NCI-H748 (cell line): ENCODE results near the gene SDK2.

Experiments used
- DNase-seq: peaks from one replicate; lab custom pipeline; 2025; ENCODE audit not compliant: unreplicated experiment; lab: John Stamatoyannopoulos, UW

The SDK2 gene

DNA sequence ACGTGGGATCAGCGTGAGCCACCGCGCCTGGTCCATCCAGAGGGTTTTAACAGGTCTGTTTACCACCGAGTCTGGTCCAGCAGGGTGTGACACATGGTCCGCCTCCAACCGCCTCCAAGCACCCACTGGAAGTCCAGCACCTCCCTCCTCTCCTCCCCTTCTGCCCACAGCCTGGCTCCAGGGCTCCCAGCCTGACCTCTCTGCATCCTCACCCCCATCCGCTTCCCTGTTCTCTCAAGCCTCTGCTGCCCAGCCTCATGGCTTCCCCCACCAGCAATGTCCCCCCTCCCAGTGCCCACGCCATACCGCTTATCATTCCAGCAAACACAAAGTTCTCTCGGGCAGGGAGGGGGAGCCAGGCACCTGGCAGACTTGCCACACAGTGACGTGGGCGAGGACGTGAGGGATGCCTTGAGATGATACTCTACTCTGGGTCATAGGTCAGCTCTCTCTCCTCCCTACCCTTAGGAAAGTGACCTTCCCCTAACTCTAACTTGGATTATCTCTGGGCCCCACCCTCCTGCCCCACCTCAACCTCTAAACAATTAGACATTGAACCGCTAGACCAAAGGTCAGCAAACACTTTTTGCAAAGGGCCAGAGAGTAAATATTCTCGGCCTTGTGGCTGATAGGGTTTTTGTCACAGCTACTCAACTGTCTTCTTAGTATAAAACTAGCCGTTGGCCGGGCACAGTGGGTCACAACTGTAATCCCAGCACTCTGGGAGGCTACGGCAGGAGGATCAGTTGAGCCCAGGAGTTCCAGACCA lies 355.5 kb downstream of the SDK2 start:
- no peak for DNase-seq

DNA sequence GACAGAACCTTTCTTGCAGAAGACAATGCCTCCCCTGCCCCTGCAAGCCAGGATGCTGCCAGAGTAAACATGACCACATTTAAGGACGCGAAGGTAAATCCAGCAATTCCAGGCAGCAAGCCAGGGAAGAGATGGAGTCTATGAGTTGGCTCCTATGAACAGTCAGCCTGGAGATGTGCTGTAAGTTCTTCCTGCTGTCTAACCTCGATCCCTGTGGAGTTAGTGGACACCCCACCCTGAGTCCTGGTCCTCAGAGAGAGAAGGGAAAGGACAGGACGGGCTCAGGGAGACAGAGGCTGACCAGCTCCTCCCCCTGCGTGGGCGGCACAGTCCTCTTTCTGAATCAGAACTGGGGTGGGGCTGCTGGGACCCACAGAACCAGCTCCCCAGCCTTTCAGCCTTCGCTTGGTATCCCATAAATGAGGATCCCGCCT lies 357.4 kb downstream of the SDK2 start:
- DNase-seq = no peak

DNA sequence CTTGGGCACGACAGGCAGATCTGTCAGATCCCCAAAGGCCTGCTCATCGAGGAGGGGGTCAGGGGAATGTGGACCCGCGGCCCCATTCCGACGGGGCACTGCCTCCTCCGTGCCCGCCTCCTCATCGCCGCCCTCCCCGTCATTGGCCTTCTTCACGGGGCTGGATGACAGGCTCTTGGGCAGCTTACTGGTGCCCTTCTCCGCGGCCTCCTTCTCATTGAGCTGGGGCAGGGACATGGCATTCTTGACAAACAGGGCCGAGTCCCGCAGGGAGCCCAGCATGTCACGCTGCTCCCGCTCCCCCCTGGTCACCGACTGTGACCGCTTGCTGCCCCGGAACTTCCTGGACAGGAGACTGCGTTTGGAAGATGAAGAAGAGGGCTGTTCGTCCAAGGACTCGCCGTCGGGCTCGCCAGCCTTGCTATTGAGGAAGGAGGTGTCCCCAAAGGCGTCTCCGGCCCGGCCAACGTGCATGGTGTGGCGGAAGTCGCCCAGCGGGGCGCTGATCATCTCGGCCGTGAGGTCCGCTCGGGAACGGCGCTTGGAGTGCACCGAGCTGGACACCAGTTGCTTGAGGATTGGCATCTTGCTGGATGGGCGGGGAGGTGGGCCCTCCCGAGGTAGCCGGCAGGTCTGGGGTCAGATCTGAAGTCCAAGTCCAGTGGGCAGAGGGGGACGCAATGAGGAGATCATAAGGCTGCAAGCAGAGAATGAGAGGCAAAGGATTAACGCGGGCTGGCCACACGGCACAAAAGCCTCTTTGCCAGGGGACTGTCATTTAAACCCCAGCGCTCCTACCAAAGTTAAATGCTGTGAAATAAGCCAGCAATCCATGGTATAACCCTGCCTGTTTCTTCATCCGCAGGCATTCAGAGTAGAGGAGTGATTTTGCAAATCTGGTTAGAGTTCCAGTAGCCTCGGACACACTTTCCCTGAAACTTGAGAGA lies 358.1 kb downstream of the SDK2 start:
- DNase-seq = no peak

- DNase-seq = no peak
Measured at GRCh38 chr17:73285603-73285908, 358.7 kb downstream of the SDK2 start.

- DNase-seq = no peak
Measured at GRCh38 chr17:73284906-73285602, 359.2 kb downstream of the SDK2 start.
